GM19239 (cell line): Measurements from ENCODE around the gene CFAP20DC.

ENCODE experiments used
- DNase-seq: peaks from one replicate; pipeline ENCODE4 v3.0.0; 2011; ENCODE audit warnings: low spot score; ENCODE audit not compliant: insufficient read length
- FAIRE-seq: peaks from 2 replicates; lab custom pipeline; 2011; peaks lifted over from hg19 to GRCh38; lab: Jason Lieb, UNC

The CFAP20DC gene

GRCh38 chr3:59027607-59028006 lies 22.2 kb downstream of the CFAP20DC start:
- no peak for FAIRE-seq
- no peak for DNase-seq

GRCh38 chr3:59023612-59024011 lies 26.2 kb downstream of the CFAP20DC start:
- FAIRE-seq (no peak), DNase-seq (no peak)

- DNase-seq (no peak), FAIRE-seq (no peak)
Measured at GRCh38 chr3:59017617-59017984, 32.2 kb downstream of the CFAP20DC start.

- FAIRE-seq (no peak), DNase-seq (no peak)
Measured at GRCh38 chr3:59016930-59017616, 32.8 kb downstream of the CFAP20DC start.

- FAIRE-seq (no peak), DNase-seq (no peak)
Measured at GRCh38 chr3:59013611-59014010, 36.2 kb downstream of the CFAP20DC start.

- FAIRE-seq (no peak), DNase-seq (no peak)
Measured at GRCh38 chr3:59006634-59007517, 42.9 kb downstream of the CFAP20DC start.

- DNase-seq (no peak), FAIRE-seq (no peak)
Measured at GRCh38 chr3:59001675-59002074, 48.1 kb downstream of the CFAP20DC start.

GRCh38 chr3:58999774-59000160 lies 50.1 kb downstream of the CFAP20DC start:
- DNase-seq (no peak), FAIRE-seq (no peak)

GRCh38 chr3:58999134-58999773 lies 50.6 kb downstream of the CFAP20DC start:
- no peak for FAIRE-seq
- no peak for DNase-seq

GRCh38 chr3:58998476-58999117 lies 51.2 kb downstream of the CFAP20DC start:
- FAIRE-seq: no peak
- no peak for DNase-seq

GRCh38 chr3:58996730-58997129 lies 53.1 kb downstream of the CFAP20DC start:
- no peak for DNase-seq
- no peak for FAIRE-seq

- peak; percentile 28 for DNase-seq
- peak; percentile 71 for FAIRE-seq
Measured at GRCh38 chr3:58994746-58995330, 55.0 kb downstream of the CFAP20DC start.

GRCh38 chr3:58993547-58993946 lies 56.3 kb downstream of the CFAP20DC start:
- FAIRE-seq: no peak
- DNase-seq: no peak

- DNase-seq: no peak
- FAIRE-seq: no peak
Measured at GRCh38 chr3:58991623-58992022, 58.2 kb downstream of the CFAP20DC start.

- no peak for FAIRE-seq
Measured at GRCh38 chr3:58991026-58991425, 58.8 kb downstream of the CFAP20DC start.

GRCh38 chr3:58989955-58990354 lies 59.9 kb downstream of the CFAP20DC start:
- DNase-seq: no peak
- no peak for FAIRE-seq

More at GRCh38 chr3:58991026-58991425, 58.8 kb downstream of the CFAP20DC start:
- no peak for DNase-seq

GRCh38 chr3:58989163-58989562 lies 60.7 kb downstream of the CFAP20DC start:
- peak; percentile 26 for FAIRE-seq
- no peak for DNase-seq

GRCh38 chr3:58988041-58988440 lies 61.8 kb downstream of the CFAP20DC start:
- FAIRE-seq (no peak), DNase-seq (no peak)

- no peak for DNase-seq
- peak; percentile 23 for FAIRE-seq
Measured at GRCh38 chr3:58986654-58987053, 63.2 kb downstream of the CFAP20DC start.

- FAIRE-seq (no peak), DNase-seq (no peak)
Measured at GRCh38 chr3:58979840-58980239, 70.0 kb downstream of the CFAP20DC start.
